ENCODE data around the gene DNM3. TPM values are rescaled to one million over a fixed set of nuclear protein-coding genes. Genes with fewer than 3 reads are reported as not detected.

The DNM3 gene
- total RNA-seq, 1 donor from 2014 or later: 2.3 TPM

DNA sequence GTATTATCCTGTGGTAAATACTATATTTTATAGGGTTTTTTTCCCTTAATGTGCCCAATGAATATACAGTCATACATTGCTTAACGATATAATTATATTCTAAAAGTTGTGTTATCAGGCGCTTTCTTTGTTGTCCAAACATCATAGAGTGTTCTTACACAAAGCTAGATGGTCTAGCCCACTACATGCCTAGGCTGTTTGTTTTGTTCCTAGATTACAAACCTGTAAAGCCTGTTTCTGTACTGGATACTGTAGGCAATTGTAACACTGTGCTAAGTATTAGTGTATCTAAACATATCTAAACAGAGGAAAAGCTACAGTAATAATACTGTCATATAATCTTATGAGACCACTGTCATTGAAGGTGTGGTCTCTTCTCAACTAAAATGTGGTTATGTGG is 336.6 kb downstream of the DNM3 start:
- no peak for ATAC-seq
- intact Hi-C loops (cut with micrococcal nuclease): no loop called here
- DNase-seq: no peak

DNA sequence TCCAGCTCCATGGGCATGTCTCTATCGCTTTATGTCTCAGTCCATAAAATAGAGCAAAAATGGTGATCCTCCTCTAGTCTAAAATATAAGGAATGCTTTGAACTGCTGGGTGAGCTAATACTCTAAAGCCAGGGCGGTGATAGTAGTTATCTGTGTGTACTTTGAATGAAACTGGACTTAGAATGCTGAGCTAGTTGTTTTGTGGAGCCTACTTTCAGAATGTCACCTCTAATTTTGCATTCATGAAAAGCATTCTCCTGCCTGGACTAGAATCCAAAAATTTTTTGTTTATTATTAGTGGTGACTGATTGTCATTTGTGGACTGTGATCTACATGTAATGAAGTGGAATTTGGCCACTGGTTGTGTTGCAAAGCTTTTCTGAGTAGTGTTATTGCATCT is 337.6 kb downstream of the DNM3 start:
- ATAC-seq (no peak), DNase-seq (no peak)
- intact Hi-C loops (cut with micrococcal nuclease): no loop called here

DNA sequence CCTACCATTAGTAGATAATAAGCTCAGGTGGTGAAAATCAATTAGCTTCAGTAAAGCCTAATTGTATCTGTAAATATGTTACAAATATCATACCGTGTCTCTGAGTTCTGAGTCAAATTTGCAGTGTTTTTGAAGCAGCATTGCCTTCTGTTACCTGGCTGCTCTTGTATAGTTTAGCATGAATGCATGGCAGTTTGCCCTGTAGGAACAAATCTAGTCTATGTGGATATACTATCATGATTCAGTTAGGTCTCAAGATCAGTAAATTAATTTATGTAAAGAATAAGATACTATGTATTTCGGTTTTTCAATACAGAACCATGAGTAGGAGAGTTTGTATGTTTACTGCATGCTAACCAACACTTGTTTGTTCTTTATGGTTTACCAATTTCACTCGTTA is 338.6 kb downstream of the DNM3 start:
- DNase-seq (no peak), ATAC-seq (no peak)
- intact Hi-C loops (cut with micrococcal nuclease): no loop called here

DNA sequence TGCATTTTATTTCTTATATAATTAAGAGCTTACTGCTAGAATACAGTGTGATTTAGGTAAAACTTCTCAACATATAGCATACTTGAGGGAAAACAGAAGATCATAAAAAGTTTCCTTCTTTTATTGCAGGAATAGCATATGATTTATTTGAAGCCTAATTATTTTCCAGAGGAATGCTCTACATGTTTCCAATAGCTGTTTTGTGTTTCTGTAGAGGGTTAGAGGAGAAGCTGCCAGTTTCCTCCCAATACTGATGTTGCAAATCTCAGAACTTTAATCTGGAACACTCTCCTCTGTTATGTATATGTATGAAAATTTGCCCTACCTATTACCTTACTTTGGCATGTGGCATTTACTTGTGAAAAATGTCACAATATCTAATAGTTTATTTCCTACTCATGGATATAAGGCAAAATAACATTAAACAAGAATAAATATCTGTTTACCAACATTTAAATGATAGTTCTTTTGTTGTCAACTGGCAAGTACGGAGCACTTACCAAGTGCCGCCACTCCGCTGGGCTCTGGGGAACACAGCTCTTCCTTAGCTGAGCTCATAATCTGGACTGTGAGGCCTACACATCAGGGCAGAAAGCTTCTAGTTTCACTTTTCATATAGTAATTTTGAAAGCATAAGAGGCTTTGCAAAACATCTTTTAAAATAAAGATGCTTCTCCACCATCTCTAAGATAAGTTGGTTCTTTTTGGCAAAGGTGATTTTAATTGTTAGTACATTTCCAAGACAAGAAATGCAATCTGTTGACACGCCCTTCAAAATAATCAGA is 339.4 kb downstream of the DNM3 start:
- ATAC-seq (peak; percentile 91), DNase-seq (peak; percentile 66)
- intact Hi-C loops (cut with micrococcal nuclease): no loop called here

DNA sequence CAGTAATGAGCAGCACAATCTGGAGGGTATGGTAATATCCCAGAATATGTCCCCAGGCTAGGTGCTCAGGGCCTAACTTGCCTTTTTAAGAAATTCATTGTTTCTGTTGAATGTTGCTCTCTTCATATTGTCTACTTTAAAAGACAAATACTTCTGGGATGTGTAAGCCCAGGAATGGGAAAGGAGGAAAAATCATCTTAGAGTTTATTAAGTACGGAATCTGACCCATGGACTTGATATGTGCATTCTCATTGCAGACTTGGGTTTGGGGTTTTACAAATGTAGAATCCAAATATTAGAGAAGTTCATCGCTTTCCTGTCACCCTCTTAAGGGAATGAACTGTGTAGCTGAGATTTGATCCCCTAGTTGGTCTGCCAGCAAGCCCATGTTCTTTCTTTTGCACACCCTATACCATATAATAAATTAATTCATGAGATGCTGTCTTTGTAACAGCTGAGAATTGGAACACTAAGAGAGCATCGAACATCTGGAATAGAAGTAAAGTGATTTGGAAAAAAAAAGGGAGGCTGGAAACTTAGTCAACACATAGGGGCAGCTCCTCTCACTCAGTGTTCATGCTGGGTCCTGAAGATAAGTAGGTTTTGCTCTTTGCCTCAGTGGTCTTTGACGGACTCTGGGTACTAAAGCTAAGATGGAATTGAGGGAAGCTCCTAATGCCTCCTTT is 343.4 kb downstream of the DNM3 start:
- no peak for ATAC-seq
- intact Hi-C loops (cut with micrococcal nuclease): no loop called here
- no peak for DNase-seq

DNA sequence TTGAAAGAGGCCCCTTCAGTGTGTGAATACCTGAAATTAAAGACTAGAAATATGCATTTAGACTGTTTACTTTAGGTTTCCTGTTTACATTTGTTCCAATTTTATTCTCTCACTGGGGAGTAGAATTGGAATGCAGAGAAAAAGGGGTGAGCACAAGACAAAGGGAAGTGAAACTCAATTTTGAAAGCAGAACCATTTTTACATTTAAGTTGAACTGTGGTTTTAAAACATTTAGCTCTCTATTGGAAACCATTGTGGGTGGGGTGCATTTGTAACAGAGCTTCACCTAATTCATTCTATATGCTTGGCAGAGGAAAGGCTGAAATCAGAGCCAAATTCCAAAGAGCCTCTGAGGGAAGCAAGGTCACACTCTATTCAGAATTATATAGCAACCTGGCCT is 343.9 kb downstream of the DNM3 start:
- DNase-seq (no peak), ATAC-seq (no peak)
- intact Hi-C loops (cut with micrococcal nuclease): no loop called here

DNA sequence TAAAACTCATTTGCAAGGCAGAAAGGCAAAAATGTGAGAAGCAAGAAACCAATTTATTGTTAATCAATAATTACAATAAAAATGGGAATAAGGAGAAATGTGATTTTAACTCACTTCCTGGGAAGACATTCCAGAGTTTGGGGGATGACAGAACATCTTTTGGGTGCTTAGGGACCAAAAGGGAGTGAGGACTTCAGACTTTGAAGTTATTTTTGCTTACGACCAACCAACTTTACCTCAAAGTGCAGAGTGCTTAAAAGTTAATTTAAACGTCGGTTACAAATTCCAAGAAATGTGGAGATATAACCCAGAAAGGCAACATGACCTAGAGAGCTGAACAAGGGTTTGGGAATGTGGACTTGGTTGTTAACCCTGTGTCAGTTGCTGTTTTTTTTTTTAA is 344.7 kb downstream of the DNM3 start:
- intact Hi-C loops (cut with micrococcal nuclease): no loop called here
- no peak for DNase-seq
- ATAC-seq: no peak

DNA sequence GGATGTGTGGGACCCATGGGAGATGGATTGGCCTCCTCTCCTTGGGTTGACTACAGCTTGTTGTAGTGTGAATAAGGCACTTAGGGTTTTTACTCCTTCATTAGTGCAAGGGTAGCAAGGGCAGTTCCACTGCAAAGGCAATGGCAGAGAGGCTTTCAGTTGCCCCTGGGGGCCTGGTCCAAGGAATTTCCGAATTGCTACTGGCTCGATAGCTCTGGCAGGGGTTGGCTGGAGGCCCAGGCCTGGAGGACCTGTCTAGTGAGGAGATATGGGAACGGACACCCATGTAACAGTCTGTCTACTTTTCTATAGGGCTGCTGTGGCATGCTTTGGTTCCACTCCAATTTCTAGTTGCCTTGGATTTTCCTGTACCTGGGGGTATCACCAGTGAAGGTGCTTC is 360.3 kb downstream of the DNM3 start:
- DNase-seq (no peak), ATAC-seq (no peak)
- intact Hi-C loops (cut with micrococcal nuclease): no loop called here

DNA sequence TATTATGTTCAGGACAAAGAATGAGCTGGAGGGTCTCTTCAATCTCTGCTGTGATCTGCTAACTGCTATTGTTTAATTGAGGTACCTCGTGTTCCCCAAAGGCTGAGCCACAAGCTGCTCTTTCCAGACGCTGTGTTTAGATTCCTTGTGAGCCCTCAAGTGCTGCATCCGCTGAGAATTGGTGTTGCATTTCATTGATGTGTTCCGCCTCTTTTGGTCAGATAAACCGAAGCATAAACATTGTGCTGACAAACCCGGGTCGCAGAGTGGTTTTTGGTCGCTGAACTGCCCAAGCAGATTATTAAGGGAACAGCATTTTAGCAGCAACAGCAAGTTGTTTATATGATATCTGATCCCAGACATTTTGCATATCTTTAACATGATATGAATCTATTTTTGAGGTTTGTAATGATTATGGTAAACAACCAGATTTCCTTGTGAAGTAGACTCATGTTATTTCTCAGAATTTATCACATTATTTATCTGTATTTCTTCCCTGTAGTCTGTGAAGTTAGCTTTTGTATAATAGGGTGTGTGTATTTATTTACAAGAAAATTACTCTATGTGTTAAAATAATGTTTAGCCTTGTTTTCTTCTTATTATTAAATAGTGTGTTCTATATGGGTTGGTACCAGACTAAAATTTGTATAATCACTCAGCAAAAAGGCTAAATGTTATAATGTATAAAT is 362.0 kb downstream of the DNM3 start:
- no peak for DNase-seq
- intact Hi-C loops (cut with micrococcal nuclease): no loop called here
- no peak for ATAC-seq

DNA sequence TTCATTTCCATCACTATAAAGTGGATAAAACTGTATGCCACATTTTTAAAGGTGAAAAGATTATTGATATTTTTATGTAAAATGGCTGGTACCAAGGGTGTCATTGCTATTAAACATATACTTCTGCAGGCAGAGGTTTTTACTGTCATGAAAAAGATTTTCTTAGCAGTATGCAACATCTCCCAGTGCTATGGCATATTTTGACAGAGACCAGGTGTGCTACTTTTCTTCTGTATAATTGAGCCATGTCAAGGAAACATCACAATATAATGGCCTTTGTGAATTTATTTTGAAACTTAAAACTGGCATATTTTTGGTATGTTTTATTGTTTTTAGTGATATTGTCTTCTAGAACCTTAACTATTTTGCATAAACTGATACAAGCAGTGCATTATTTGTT is 362.6 kb downstream of the DNM3 start:
- DNase-seq: no peak
- intact Hi-C loops (cut with micrococcal nuclease): no loop called here
- ATAC-seq: no peak

DNA sequence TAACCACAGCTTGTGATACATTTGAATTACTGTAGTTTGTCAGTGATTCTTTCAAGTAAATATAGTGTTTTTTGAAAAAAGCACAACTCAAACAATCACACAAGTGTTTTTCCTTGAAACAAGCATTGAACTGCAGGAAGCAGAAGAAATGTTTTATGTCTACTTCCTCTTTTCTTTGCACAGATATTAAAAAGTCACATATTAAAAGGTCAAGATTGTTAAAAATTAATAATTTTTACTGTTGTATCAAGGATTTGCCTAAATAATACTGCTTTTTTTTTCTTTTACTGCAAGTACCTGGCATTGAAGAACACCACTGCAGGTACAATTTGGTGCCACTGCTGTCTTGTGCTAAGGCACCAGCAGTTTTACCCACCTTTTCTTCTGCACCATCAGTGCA is 365.0 kb downstream of the DNM3 start:
- intact Hi-C loops (cut with micrococcal nuclease): no loop called here
- DNase-seq (no peak), ATAC-seq (no peak)

DNA sequence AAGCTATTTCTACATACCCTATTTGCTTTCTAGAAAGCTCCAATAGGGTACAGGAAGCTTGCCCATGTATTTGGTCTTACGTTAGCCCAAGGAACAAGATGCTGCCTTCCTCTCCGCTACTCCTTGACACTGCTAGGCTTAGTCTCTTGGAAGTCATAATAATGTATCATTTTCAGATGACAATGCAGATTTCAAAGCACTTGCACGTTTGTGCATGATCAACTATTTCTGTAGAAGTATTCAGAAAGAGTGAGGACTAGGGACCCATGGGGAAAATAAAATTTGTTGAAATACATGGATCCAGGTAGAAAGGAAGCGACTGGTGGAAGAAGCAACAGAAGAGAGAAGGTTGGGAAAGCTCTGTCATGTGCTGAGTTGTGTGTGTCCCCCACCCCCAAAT is 367.3 kb downstream of the DNM3 start:
- ATAC-seq: no peak
- no peak for DNase-seq
- intact Hi-C loops (cut with micrococcal nuclease): no loop called here

DNA sequence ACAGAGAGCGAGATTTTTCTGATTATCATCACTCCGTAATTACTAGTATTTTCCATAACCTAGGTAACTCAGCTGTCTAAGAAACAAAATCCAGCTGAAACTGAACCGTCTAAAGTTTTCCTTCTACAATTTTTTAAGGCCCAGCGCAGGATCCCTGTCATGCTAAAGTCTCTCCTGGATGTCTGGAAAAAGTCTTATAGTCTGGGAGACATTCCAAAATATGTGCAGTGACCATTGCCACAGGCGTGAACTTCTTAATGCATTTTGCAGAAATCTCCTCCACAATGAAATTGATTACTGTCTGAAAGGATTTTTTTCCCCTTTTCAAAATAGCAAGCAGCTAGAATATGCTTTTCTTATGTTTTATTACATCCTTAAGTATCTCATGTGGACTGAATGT is 369.9 kb downstream of the DNM3 start:
- intact Hi-C loops (cut with micrococcal nuclease): no loop called here
- DNase-seq (no peak), ATAC-seq (no peak)

DNA sequence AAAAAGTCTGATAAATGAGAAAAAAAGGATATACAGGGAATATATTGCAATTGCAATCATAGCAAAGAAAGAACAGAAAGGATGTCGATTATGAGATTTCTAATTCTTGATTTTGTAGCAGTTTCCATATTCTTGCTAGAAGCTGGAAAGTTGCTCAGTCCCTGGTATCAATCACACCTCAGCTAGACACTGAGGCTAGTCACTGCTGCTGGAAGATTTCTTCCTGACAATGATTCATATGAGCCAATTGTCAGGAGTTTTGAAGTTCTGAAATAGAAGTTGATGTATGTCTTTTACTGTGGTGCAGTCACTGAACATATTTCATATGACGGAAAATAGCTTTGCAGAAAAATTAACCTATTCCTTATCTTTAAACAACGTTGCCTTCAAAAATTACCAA is 370.8 kb downstream of the DNM3 start:
- ATAC-seq: no peak
- no peak for DNase-seq
- intact Hi-C loops (cut with micrococcal nuclease): no loop called here

DNA sequence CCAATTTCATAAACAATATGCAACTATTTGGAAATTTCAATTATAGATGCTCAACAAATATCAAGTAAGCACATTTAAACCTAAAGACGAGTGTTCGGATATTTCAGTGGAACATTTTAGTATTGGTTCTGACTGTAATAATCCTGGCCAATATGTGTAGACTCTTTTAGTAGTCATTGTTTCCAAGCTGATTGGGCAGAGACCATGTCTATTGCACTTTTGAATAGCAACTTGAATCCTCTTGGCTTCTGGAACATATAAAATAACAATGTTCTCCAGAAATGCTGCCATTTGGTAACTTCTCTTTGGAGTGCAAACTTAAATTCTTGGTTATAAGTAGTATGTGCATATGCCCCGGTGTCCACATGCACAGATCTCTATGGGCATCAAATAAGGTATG is 373.7 kb downstream of the DNM3 start:
- intact Hi-C loops (cut with micrococcal nuclease): no loop called here
- ATAC-seq: no peak
- no peak for DNase-seq

DNA sequence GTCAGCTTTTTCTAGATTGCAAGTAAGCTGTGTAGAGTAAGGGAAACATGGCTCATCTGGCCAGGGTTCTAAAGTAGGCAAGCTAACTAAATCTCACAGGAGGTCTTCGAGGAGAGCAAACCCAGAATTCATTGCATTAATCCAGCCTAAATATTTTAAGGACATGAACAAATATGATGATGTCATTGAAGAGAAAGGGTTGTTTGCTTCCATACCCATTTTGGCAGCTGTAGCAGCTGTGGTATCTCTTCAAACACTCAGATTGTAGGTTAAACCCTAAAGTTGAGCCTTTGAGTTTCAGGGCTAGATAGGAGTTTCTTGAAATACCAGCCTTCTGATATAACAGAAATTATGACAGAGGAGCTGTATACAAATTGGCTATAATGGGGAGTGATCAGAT is 378.7 kb downstream of the DNM3 start:
- intact Hi-C loops (cut with micrococcal nuclease): no loop called here
- DNase-seq (no peak), ATAC-seq (no peak)

DNA sequence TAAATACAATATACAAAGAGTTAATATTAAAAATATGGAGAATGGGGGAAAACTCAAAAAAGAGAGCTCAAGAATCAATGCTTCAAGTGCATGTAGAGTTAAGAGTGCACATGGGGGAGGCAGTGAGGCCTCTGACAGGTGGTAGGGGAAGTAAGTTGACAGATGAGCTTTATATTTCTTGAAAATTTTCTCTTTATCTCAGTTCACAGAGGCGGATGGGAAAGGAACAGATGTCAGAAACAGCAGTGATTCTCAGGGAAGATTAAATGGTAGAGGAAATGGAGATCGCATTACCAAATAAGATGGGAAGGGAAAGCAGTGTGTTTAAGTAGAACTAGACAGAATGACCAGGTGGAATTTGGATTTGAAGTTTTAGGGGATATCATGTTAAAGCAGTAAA is 379.1 kb downstream of the DNM3 start:
- ATAC-seq (no peak), DNase-seq (no peak)
- intact Hi-C loops (cut with micrococcal nuclease): no loop called here

DNA sequence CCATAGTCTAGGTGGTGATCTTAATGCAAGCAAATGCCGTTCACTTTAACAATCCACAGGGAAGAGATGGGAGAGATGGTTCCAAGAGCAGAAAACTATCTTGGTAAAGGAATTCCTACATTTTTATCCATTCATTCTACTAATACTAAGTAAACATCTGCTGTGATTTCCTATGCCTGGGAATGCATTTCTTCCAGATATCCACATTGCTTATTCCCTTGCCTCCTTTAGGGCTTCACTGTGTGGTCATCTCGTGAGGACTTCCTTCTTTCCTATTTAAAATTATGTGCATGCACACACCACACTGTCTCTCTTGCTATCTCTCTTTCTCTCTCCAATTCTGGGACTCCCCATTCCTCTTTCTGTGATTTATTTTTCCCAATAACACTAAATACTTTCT is 380.1 kb downstream of the DNM3 start:
- intact Hi-C loops (cut with micrococcal nuclease): no loop called here
- ATAC-seq (no peak), DNase-seq (no peak)

DNA sequence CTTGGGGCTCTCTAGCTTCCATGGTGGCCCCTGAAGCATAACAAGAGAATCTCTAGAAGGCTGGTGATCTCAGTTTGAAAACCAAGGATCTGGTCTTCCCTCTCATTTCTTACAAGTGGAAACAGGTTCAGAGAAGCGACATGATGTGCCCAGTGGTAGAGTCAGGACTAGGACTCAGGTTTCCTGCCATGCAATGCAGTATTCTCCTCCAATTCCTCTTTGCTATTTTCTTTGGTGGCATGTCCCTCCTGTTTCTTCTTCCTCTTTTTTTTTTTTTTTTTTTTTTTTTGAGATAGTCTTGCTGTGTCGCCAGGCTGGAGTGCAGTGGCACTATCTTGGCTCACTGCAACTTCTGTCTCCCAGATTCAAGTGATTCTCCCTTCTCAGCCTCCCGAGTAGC is 383.6 kb downstream of the DNM3 start:
- intact Hi-C loops (cut with micrococcal nuclease): no loop called here
- ATAC-seq: no peak

DNA sequence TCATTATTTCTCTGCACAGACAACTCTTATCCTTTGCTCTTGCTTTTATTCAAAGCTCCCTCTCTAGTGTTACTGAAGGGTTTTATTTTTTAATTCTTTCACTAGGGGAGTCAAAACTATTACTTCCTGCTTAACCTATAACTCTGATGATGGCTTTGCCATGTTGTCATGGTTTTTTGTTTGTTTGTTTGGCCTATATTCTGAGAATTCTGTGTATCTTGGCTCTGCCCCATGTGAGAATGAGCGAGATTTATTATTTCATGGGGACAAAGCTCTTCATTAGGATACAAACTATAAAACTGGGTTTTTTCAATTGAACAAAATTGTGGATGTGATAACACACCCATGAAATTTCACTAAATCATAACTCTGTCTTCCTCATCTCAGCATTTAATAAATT is 388.6 kb downstream of the DNM3 start:
- DNase-seq (no peak), ATAC-seq (no peak)
- intact Hi-C loops (cut with micrococcal nuclease): no loop called here

More for the DNA sequence above, 383.6 kb downstream of the DNM3 start:
- DNase-seq: no peak

DNA sequence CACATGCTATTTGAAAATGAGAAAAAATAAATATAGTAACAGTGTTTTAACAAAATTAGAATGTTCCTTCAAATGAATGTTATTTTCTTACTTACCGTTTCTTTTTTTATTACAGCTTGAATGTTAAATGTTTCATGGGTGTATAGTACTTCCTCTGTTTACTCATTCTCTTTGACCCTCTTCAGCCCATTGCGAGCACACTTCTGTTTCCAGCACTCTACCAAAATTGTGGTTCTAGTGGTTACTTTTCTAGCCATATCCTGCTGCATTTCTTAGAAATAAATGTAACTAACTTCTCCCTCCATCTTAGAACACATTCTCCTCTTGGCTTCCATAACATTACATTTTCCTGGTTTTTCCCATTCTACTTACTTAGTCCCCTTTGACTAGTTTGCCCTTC is 389.2 kb downstream of the DNM3 start:
- intact Hi-C loops (cut with micrococcal nuclease): no loop called here
- ATAC-seq (no peak), DNase-seq (no peak)

All from left ventricle myocardium superior (tissue), 1 donor.